HepG2 (cell line): ENCODE data around the gene EIF3B. TPM values are rescaled to one million over a fixed set of nuclear protein-coding genes. Genes with fewer than 3 reads are reported as not detected.

ENCODE experiments used
- ATAC-seq: fragments of 200-7000 bp; cut with Tn5 transposase; 3 replicates; pipeline ENCODE4 v1.9.1; 2020; ENCODE audit warnings: mild to moderate bottlenecking, moderate library complexity
- BruUV-seq: library from RNA; stranded (reverse); fragments of 400-500 nt; replicated peaks from 2 replicates; lab custom pipeline; 2021; lab: Mats Ljungman, UMichigan
- CTCF ChIA-PET: fragments of 300-600 bp; formaldehyde crosslinking; extraction: SDS; loops from one replicate; lab custom pipeline; 2021; ENCODE audit warnings: low total read pairs, inconsistent platforms, low intra/inter-chr PET ratio; lab: Yijun Ruan, JAX
- POLR2A ChIA-PET: fragments of 350-600 bp; sonication (Branson Sonifier 250); formaldehyde crosslinking; loops from one replicate; lab custom pipeline; 2020; ENCODE audit warnings: antibody characterized with exemption, inconsistent platforms; lab: Yijun Ruan, JAX
- DNase-seq: peaks from one replicate; pipeline ENCODE4 v3.0.0-alpha.2; 2015; ENCODE audit warnings: low spot score
- FAIRE-seq: peaks from 3 replicates; lab custom pipeline; 2011; peaks lifted over from hg19 to GRCh38; lab: Jason Lieb, UNC
- H2AFZ ChIP-seq: one replicate; pipeline ENCODE4 v1.6.1; 2011; ENCODE audit warnings: low read length, inconsistent platforms
- H3K27ac ChIP-seq: fragments of 300-600 bp; 3 replicates; pipeline ENCODE4 v1.8.0; 2011; ENCODE audit warnings: mixed run types, mild to moderate bottlenecking, mixed read lengths, low read length, inconsistent platforms; ENCODE audit not compliant: insufficient read depth; ENCODE audit errors: extremely low read length
- H3K27me3 ChIP-seq, 2 experiments: fragments of 200-600 bp in 1 of 2; 2 replicates in 1 of 2; 3 replicates in 1 of 2; pipeline versions ENCODE4 v1.6.0 to v1.8.0; 2011; ENCODE audit warnings: low read length in 2 of 2, mild to moderate bottlenecking in 2 of 2, moderate library complexity in 2 of 2, inconsistent platforms in 1 of 2; ENCODE audit not compliant: insufficient read depth in 2 of 2, control insufficient read depth in 1 of 2
- H3K36me3 ChIP-seq, 2 experiments: fragments of 200-600 bp in 1 of 2; replicated peaks in 1 of 2; 2 replicates in 1 of 2; 3 replicates in 1 of 2; pipeline versions ENCODE4 v1.5.1 to v1.8.0; 2011; ENCODE audit warnings: low read length in 2 of 2, inconsistent platforms in 1 of 2; ENCODE audit not compliant: insufficient read depth in 2 of 2, control insufficient read depth in 1 of 2
- H3K4me1 ChIP-seq: 2 replicates; pipeline ENCODE4 v1.5.1; 2012; ENCODE audit warnings: low read length, inconsistent platforms; ENCODE audit not compliant: insufficient read depth
- H3K4me2 ChIP-seq: 2 replicates; pipeline ENCODE4 v1.6.0; 2011; ENCODE audit warnings: low read depth, low read length, inconsistent platforms
- H3K4me3 ChIP-seq, 3 experiments: fragments of 200-600 bp in 1 of 3; sonication (generic), shearing (Covaris generic) in 1 of 3; replicated peaks in 1 of 3; 2 replicates each; pipeline ENCODE4 v1.5.1; 2011 to 2016; ENCODE audit warnings: low read length in 3 of 3, inconsistent platforms in 2 of 3, low read depth in 2 of 3, mild to moderate bottlenecking in 2 of 3, control low read depth in 1 of 3, mixed read lengths in 1 of 3; ENCODE audit not compliant: insufficient read depth in 1 of 3
- H3K79me2 ChIP-seq: one replicate; pipeline ENCODE4 v1.6.1; 2011; ENCODE audit warnings: low read length, inconsistent platforms; ENCODE audit not compliant: insufficient read depth
- H3K9ac ChIP-seq: 2 replicates; pipeline ENCODE4 v1.6.0; 2011; ENCODE audit warnings: mild to moderate bottlenecking, low read depth, low read length, inconsistent platforms; ENCODE audit not compliant: insufficient read depth
- H3K9me3 ChIP-seq: 2 replicates; pipeline ENCODE4 v1.5.1; 2012; ENCODE audit warnings: mild to moderate bottlenecking, low read length
- H4K20me1 ChIP-seq: 2 replicates; pipeline ENCODE4 v1.6.0; 2011; ENCODE audit warnings: inconsistent platforms, mild to moderate bottlenecking, low read length, moderate library complexity; ENCODE audit not compliant: insufficient read depth
- GTF3A ChIP-seq: sonication (generic); formaldehyde crosslinking; conservative IDR thresholded peaks from 2 replicates; pipeline ENCODE4 v1.4.0; 2020; ENCODE audit warnings: mild to moderate bottlenecking, missing genetic modification reagents
- MXD4 ChIP-seq: IDR thresholded peaks from 2 replicates; pipeline ENCODE4 v1.6.1; 2016; ENCODE audit warnings: mild to moderate bottlenecking, missing biosample characterization, missing genetic modification reagents
- NAIF1 ChIP-seq: sonication (generic); formaldehyde crosslinking; IDR thresholded peaks from 2 replicates; pipeline ENCODE4 v1.5.0; 2020; ENCODE audit warnings: mild to moderate bottlenecking, missing genetic modification reagents, borderline replicate concordance
- NFE2L2 ChIP-seq: fragments of 150-350 bp; IDR thresholded peaks from 2 replicates; pipeline ENCODE4 v1.6.1; 2014; ENCODE audit warnings: low read length
- RXRA ChIP-seq: sonication (generic); formaldehyde crosslinking; IDR thresholded peaks from 2 replicates; pipeline ENCODE4 v1.5.1; 2020; ENCODE audit warnings: missing genetic modification reagents
- SMAD3 ChIP-seq: sonication (generic); formaldehyde crosslinking; IDR thresholded peaks from 2 replicates; pipeline ENCODE4 v1.4.0; 2020; ENCODE audit warnings: missing genetic modification reagents
- SUZ12 ChIP-seq: fragments of 150-350 bp; IDR thresholded peaks from 2 replicates; pipeline ENCODE4 v1.6.1; 2014; ENCODE audit warnings: low read depth, low read length
- TCF7L2 ChIP-seq: IDR thresholded peaks from 2 replicates; pipeline ENCODE4 v1.6.1; 2011; ENCODE audit warnings: mild to moderate bottlenecking, low read depth, low read length, moderate library complexity
- ZNF282 ChIP-seq: fragments of 450-650 bp; IDR thresholded peaks from 2 replicates; pipeline ENCODE4 v1.6.1; 2018; ENCODE audit not compliant: partially characterized antibody
- ZNF7 ChIP-seq: IDR thresholded peaks from 2 replicates; pipeline ENCODE4 v1.6.1; 2016; ENCODE audit warnings: missing biosample characterization, missing genetic modification reagents
- ZNF773 ChIP-seq: sonication (generic); formaldehyde crosslinking; IDR thresholded peaks from 2 replicates; pipeline ENCODE4 v1.4.0; 2020; ENCODE audit warnings: missing genetic modification reagents, borderline replicate concordance
- ZSCAN9 ChIP-seq: IDR thresholded peaks from 2 replicates; pipeline ENCODE4 v1.6.1; 2016; ENCODE audit warnings: borderline replicate concordance
- whole genome bisulfite sequencing: methylation state at CpG from one replicate; pipeline ENCODE4 v1.1.6; 2017; ENCODE audit warnings: low lambda C conversion rate; 5-methylcytosine and 5-hydroxymethylcytosine counted together
- in situ Hi-C: cut with HindIII; loops from 2 replicates; pipeline ENCODE4 v1.10.0; 2017; ENCODE audit warnings: low pct_unique_long_range_greater_than_20kb; ENCODE audit not compliant: extremely low pct_ligation_motif_present
- intact Hi-C: fragments of 100-400 bp; cut with micrococcal nuclease; formaldehyde crosslinking; loops from one replicate; pipeline ENCODE4 v1.10.0; 2022; ENCODE audit not compliant: unreplicated experiment
- polyA plus RNA-seq, 8 experiments: library from polyadenylated mRNA; depleted of rRNA in 3 of 8; stranded (reverse) in 7 of 8; unstranded in 1 of 8; fragments of >200 nt; fragmentation: Illumina TruSeq in 4 of 8; extraction: Trizol in 4 of 8; gene quantifications; 2 replicates each; pipeline versions ENCODE4 v1.2.1 to v1.2.3, GENCODE V29; 2011 to 2016; ENCODE audit warnings: low read depth in 4 of 8, missing spikeins in 1 of 8, mixed read lengths in 1 of 8; ENCODE audit not compliant: insufficient read depth in 1 of 8
- total RNA-seq, 5 experiments: library from RNA; depleted of rRNA; stranded (reverse); fragments of >200 nt; fragmentation: Illumina TruSeq; extraction: Trizol; gene quantifications; 2 replicates each; pipeline ENCODE4 v1.2.3, GENCODE V29; 2016; ENCODE audit warnings: low read depth in 1 of 5
- TF ChIP-seq, protein P1 (sequence below): sonication (generic); formaldehyde crosslinking; IDR thresholded peaks from 2 replicates; pipeline ENCODE4 v1.5.0; 2020; ENCODE audit warnings: mild to moderate bottlenecking, missing genetic modification reagents, borderline replicate concordance
- TF ChIP-seq, protein P2 (sequence below): IDR thresholded peaks from 2 replicates; pipeline ENCODE4 v1.6.1; 2016; ENCODE audit warnings: mild to moderate bottlenecking
- TF ChIP-seq, protein P3 (sequence below): fragments of 450-650 bp; IDR thresholded peaks from 2 replicates; pipeline ENCODE4 v1.6.1; 2017
- TF ChIP-seq, protein P4 (sequence below): sonication (generic); formaldehyde crosslinking; IDR thresholded peaks from 2 replicates; pipeline ENCODE4 v1.8.0; 2022; ENCODE audit warnings: low read depth, missing genetic modification reagents

EIF3B gene
- total and polyA plus RNA-seq, 2 of the 13 experiments (the other 11 are each of a cell fraction or from before 2014, with no cell fraction given), result 92.2 to 241 TPM

DNA sequence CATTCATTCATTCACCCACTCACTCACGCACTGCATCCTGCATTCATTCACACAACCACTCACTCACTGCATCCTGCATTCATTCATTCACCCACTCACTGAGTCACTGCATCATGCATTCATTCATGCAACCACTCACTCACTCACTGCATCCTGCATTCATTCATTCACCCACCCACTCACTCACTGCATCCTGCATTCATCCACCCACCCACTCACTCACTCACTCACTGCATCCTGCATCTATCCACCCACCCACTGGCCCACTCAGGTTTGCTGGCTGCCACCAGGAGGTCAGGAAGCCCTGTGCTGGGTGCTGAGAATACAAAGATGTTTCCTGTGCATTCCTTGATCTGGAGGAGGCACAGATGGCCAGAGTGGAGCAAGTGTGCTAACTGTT is 38.0 kb upstream of the EIF3B start:
- 80% methylated on average over 1 of the region's 1 CpG for WGBS
- TF ChIP-seq NAIF1 (CRISPR knock-in tag), result no peak
- TF ChIP-seq ZNF773 (CRISPR knock-in tag), result no peak
- TF ChIP-seq GTF3A (CRISPR knock-in tag), result no peak
- no peak for TF ChIP-seq MXD4 (CRISPR knock-in tag)
- TF ChIP-seq NFE2L2, result no peak
- no peak for TF ChIP-seq SMAD3 (CRISPR knock-in tag)
- TF ChIP-seq, protein P1, sequence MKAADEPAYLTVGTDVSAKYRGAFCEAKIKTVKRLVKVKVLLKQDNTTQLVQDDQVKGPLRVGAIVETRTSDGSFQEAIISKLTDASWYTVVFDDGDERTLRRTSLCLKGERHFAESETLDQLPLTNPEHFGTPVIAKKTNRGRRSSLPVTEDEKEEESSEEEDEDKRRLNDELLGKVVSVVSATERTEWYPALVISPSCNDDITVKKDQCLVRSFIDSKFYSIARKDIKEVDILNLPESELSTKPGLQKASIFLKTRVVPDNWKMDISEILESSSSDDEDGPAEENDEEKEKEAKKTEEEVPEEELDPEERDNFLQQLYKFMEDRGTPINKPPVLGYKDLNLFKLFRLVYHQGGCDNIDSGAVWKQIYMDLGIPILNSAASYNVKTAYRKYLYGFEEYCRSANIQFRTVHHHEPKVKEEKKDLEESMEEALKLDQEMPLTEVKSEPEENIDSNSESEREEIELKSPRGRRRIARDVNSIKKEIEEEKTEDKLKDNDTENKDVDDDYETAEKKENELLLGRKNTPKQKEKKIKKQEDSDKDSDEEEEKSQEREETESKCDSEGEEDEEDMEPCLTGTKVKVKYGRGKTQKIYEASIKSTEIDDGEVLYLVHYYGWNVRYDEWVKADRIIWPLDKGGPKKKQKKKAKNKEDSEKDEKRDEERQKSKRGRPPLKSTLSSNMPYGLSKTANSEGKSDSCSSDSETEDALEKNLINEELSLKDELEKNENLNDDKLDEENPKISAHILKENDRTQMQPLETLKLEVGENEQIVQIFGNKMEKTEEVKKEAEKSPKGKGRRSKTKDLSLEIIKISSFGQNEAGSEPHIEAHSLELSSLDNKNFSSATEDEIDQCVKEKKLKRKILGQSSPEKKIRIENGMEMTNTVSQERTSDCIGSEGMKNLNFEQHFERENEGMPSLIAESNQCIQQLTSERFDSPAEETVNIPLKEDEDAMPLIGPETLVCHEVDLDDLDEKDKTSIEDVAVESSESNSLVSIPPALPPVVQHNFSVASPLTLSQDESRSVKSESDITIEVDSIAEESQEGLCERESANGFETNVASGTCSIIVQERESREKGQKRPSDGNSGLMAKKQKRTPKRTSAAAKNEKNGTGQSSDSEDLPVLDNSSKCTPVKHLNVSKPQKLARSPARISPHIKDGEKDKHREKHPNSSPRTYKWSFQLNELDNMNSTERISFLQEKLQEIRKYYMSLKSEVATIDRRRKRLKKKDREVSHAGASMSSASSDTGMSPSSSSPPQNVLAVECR (CRISPR knock-in tag), result no peak
- TF ChIP-seq ZNF282, result no peak
- TF ChIP-seq ZSCAN9 (CRISPR knock-in tag), result no peak
- no peak for TF ChIP-seq TCF7L2
- TF ChIP-seq, protein P2, sequence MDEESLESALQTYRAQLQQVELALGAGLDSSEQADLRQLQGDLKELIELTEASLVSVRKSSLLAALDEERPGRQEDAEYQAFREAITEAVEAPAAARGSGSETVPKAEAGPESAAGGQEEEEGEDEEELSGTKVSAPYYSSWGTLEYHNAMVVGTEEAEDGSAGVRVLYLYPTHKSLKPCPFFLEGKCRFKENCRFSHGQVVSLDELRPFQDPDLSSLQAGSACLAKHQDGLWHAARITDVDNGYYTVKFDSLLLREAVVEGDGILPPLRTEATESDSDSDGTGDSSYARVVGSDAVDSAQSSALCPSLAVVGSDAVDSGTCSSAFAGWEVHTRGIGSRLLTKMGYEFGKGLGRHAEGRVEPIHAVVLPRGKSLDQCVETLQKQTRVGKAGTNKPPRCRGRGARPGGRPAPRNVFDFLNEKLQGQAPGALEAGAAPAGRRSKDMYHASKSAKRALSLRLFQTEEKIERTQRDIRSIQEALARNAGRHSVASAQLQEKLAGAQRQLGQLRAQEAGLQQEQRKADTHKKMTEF (CRISPR knock-in tag), result no peak
- no peak for TF ChIP-seq ZNF7 (CRISPR knock-in tag)
- TF ChIP-seq SUZ12, result no peak
- TF ChIP-seq, protein P3, sequence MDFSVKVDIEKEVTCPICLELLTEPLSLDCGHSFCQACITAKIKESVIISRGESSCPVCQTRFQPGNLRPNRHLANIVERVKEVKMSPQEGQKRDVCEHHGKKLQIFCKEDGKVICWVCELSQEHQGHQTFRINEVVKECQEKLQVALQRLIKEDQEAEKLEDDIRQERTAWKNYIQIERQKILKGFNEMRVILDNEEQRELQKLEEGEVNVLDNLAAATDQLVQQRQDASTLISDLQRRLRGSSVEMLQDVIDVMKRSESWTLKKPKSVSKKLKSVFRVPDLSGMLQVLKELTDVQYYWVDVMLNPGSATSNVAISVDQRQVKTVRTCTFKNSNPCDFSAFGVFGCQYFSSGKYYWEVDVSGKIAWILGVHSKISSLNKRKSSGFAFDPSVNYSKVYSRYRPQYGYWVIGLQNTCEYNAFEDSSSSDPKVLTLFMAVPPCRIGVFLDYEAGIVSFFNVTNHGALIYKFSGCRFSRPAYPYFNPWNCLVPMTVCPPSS, result no peak
- no peak for TF ChIP-seq RXRA (CRISPR knock-in tag)
- TF ChIP-seq, protein P4, sequence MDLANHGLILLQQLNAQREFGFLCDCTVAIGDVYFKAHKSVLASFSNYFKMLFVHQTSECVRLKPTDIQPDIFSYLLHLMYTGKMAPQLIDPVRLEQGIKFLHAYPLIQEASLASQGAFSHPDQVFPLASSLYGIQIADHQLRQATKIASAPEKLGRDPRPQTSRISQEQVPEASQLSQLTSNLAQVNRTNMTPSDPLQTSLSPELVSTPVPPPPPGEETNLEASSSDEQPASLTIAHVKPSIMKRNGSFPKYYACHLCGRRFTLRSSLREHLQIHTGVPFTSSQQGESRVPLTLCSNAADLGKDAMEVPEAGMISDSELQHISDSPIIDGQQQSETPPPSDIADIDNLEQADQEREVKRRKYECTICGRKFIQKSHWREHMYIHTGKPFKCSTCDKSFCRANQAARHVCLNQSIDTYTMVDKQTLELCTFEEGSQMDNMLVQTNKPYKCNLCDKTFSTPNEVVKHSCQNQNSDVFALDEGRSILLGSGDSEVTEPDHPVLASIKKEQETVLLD (CRISPR knock-in tag), result no peak
- intact Hi-C loops (loop anchor here (10.0 kb wide), 1 partner anchor 72 kb away; the partner anchor contains the start of genes MRM2 and NUDT1), in situ Hi-C loops (no loop called here)
- H3K4me2 ChIP-seq, result no peak overlapping the region
- H2AFZ ChIP-seq, result no peak overlapping the region
- no peak overlapping the region for H3K4me3 ChIP-seq
- BruUV-seq, result no TSS peak
- H3K4me1 ChIP-seq, result peaks cover 26% of the 10 kb centered on the region
- H3K9me3 ChIP-seq, result no peaks in the 10 kb centered on the region
- H3K27ac ChIP-seq, result no peak overlapping the region
- no peak for ATAC-seq
- ChIA-PET CTCF (no interaction called here), POLR2A (interaction anchor here (0.6 kb wide), 1 partner anchor 16 kb away, joined by 4 read pairs; no protein-coding TSS in a partner anchor)
- no peaks in the 10 kb centered on the region for H4K20me1 ChIP-seq
- H3K27me3 ChIP-seq, result no peaks in the 10 kb centered on the region; a peak in 1 of 5 replicates
- no peak overlapping the region for H3K9ac ChIP-seq
- no peak for DNase-seq
- no peak for FAIRE-seq
- H3K79me2 ChIP-seq, result peaks cover 14% of the 10 kb centered on the region
- H3K36me3 ChIP-seq, result no peaks in the 10 kb centered on the region
